ENCODE measurements around the gene SLC25A11. TPM values are rescaled to one million over a fixed set of nuclear protein-coding genes. Genes with fewer than 3 reads are reported as not detected.

Gene SLC25A11
- total and polyA plus RNA-seq, 8 donors = 10.9 to 25.5 (median 21.4) TPM

GRCh38 chr17:4900231-4901107, 39.4 kb downstream of the SLC25A11 start:
- intact Hi-C loops (cut with DNase I) = loop anchor here in 1 of 3 donors (10.0 kb wide), 1 partner anchor 164 kb away; no protein-coding TSS in a partner anchor
- H3K4me1 ChIP-seq = peaks cover 0 to 9% (median 4%) of the 10 kb centered on the region in 3 donors
- no peaks in the 10 kb centered on the region for H3K36me3 ChIP-seq
- H3K4me3 ChIP-seq = peak overlapping the region; percentile 42 to 73 (median 66)
- H3K27ac ChIP-seq = peak overlapping the region in 1 of 4 donors; percentile 74
- no peak for FAIRE-seq
- WGBS, 2 donors = 47 to 49% methylated on average over 65 of the region's 65 CpGs
- peak in 1 of 4 donors; percentile 1 for ATAC-seq
- no peaks in the 10 kb centered on the region for H3K27me3 ChIP-seq
- no peak for TF ChIP-seq CTCF (IDR thresholded peaks at IDR 0.05)
- no peaks in the 10 kb centered on the region for H3K9me3 ChIP-seq
- DNase-seq = peak in 3 of 6 donors; percentile 39 to 81 (median 66)

DNA sequence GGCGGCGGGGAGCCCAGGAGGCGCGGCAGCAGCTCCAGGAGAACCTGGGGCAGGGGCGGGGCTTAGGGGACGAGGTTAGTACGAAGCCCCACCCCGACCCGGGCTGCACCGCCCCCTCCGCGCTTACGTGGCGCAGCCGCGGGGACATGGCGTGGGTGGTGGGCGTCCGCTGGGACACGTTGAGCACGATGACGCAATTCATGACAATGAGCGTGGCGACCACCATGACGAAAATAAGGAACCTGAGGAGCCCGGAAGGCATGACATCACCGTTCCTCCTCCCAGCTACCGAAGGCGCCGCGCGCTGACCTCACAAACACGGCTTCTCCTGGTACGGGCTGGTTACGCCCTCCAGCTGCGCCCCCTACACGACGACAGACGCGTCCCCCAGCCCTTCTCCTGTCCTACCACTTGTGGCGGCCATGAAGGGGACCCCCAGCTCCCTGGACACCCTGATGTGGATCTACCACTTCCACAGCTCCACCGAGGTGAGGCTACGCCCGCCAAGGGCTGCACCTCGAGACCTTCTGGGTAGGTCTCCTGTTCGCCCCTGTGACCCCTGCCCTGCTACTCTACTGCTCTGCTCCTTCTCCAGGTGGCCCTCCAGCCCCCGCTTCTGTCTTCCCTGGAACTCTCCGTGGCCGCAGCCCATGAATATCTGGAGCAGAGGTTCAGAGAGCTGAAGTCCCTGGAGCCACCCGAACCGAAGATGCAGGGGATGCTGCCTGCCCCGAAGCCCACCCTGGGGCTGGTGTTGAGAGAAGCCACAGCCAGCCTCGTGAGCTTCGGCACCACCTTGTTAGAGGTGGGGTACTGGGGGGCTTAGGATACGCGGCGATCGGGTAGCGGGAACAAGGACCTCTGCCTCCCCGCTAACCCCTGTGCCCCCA, 40.3 kb downstream of the SLC25A11 start, which contains the start of gene C17orf107:
Gene C17orf107 (plus strand): TSS at position 196 of the 890 bp plus-strand sequence. CDS start 227 bp downstream, at position 423.
- no peaks in the 10 kb centered on the region for H3K27me3 ChIP-seq
- ATAC-seq (peak; percentile 77 to 85 (median 83)), FAIRE-seq (no peak), DNase-seq (peak; percentile 83 to 93 (median 90))
- peak within 1 kb of the TSS; percentile 42 to 73 (median 66) for H3K4me3 ChIP-seq
- TF ChIP-seq CTCF (IDR thresholded peaks at IDR 0.05) = no peak
- peak within 1 kb of the TSS in 3 of 4 donors; percentile 0 to 28 (median 7) for H3K27ac ChIP-seq
- no peaks in the 10 kb centered on the region for H3K9me3 ChIP-seq
- peaks cover 0 to 9% (median 4%) of the 10 kb centered on the region in 3 donors for H3K4me1 ChIP-seq
- peaks cover 0 to 4% (median 0%) of the 10 kb centered on the region in 3 donors for H3K36me3 ChIP-seq
- intact Hi-C loops (cut with DNase I) = loop anchor here (10.0 kb wide), 4 partner anchors 105 to 185 kb away; partner anchors contain the start of genes ARRB2 (in 1 of the 3), CXCL16 (in 1 of the 3), MED11 (in 1 of the 3) and PSMB6 (in 1 of the 3)
- 6 to 8% methylated on average over 57 to 60 of the region's 60 CpGs for WGBS, 2 donors

GRCh38 chr17:4898927-4899326, 40.9 kb downstream of the SLC25A11 start:
- H3K27ac ChIP-seq = peak overlapping the region in 3 of 4 donors; percentile 0 to 28 (median 7)
- peak overlapping the region; percentile 42 to 73 (median 66) for H3K4me3 ChIP-seq
- ATAC-seq (peak in 3 of 4 donors; percentile 0 to 12 (median 5)), FAIRE-seq (no peak), DNase-seq (peak in 1 of 6 donors; percentile 63)
- TF ChIP-seq CTCF (IDR thresholded peaks at IDR 0.05) = no peak
- no peaks in the 10 kb centered on the region for H3K27me3 ChIP-seq
- peaks cover 0 to 9% (median 4%) of the 10 kb centered on the region in 3 donors for H3K4me1 ChIP-seq
- H3K9me3 ChIP-seq = no peaks in the 10 kb centered on the region
- peaks cover 0 to 11% (median 5%) of the 10 kb centered on the region in 3 donors for H3K36me3 ChIP-seq
- 8 to 9% methylated on average over 21 to 34 of the region's 34 CpGs for WGBS, 2 donors
- intact Hi-C loops (cut with DNase I) = loop anchor here (10.0 kb wide), 3 partner anchors 104 to 184 kb away; partner anchors contain the start of genes ARRB2 (in 1 of the 3), CXCL16 (in 1 of the 3), MED11 (in 1 of the 3) and PSMB6 (in 1 of the 3)

GRCh38 chr17:4898351-4898750, 41.5 kb downstream of the SLC25A11 start:
- WGBS, 2 donors = 44 to 45% methylated on average over 8 of the region's 8 CpGs
- Histone ChIP-seq H3K27ac (no peak overlapping the region), H3K36me3 (peaks cover 0 to 17% (median 8%) of the 10 kb centered on the region in 3 donors), H3K9me3 (no peaks in the 10 kb centered on the region), H3K27me3 (no peaks in the 10 kb centered on the region), H3K4me3 (peak overlapping the region in 3 of 4 donors; percentile 63 to 73 (median 70)), H3K4me1 (peaks cover 0 to 8% (median 4%) of the 10 kb centered on the region in 3 donors)
- no peak for TF ChIP-seq CTCF (IDR thresholded peaks at IDR 0.05)
- FAIRE-seq (no peak), DNase-seq (peak in 4 of 6 donors; percentile 40 to 81 (median 60)), ATAC-seq (peak in 2 of 4 donors; percentile 19 to 29)
- intact Hi-C loops (cut with DNase I) = loop anchor here (10.0 kb wide), 3 partner anchors 104 to 184 kb away; partner anchors contain the start of genes ARRB2 (in 1 of the 3), CXCL16 (in 1 of the 3), MED11 (in 1 of the 3) and PSMB6 (in 1 of the 3)

Measured in pancreas (tissue), 10 donors.